GM23248 (cell line): ENCODE data around the gene AHRR. TPM values are rescaled to one million over a fixed set of nuclear protein-coding genes. Genes with fewer than 3 reads are reported as not detected.
"Not testable (repeated sequence)": the region's sequence is repeated elsewhere in the genome, so short reads cannot be mapped to it uniquely, and the experiment has no call there.

Experiments
- DNase-seq: peaks from one replicate; pipeline ENCODE4 v3.0.0-alpha.2; 2015
- H2AFZ ChIP-seq: fragments of 200-600 bp; sonication (generic); 2 replicates; pipeline ENCODE4 v1.6.1; 2016; ENCODE audit warnings: antibody characterized with exemption
- H3F3A ChIP-seq: fragments of 200-600 bp; sonication (generic); 2 replicates; pipeline ENCODE4 v1.6.1; 2016; ENCODE audit warnings: mild to moderate bottlenecking, antibody characterized with exemption, mixed run types; ENCODE audit not compliant: insufficient read depth
- H3K27ac ChIP-seq: fragments of 200-600 bp; sonication (generic); 2 replicates; pipeline ENCODE4 v1.5.1; 2016; ENCODE audit warnings: mild to moderate bottlenecking
- H3K27me3 ChIP-seq: fragments of 200-600 bp; sonication (generic); replicated peaks from 2 replicates; pipeline ENCODE4 v1.6.1; 2016; ENCODE audit warnings: mild to moderate bottlenecking; ENCODE audit not compliant: insufficient read depth
- H3K36me3 ChIP-seq: fragments of 200-600 bp; sonication (generic); 2 replicates; pipeline ENCODE4 v1.6.1; 2016; ENCODE audit warnings: low read depth, mild to moderate bottlenecking
- H3K4me1 ChIP-seq: fragments of 200-600 bp; sonication (generic); 2 replicates; pipeline ENCODE4 v1.6.1; 2016; ENCODE audit warnings: mild to moderate bottlenecking; ENCODE audit not compliant: insufficient read depth
- H3K4me2 ChIP-seq: fragments of 200-600 bp; sonication (generic); one replicate; pipeline ENCODE4 v1.6.1; 2016; ENCODE audit warnings: mild to moderate bottlenecking; ENCODE audit not compliant: unreplicated experiment
- H3K4me3 ChIP-seq: fragments of 200-600 bp; sonication (generic); 2 replicates; pipeline ENCODE4 v1.5.1; 2016; ENCODE audit warnings: mild to moderate bottlenecking
- H3K79me2 ChIP-seq: fragments of 200-600 bp; sonication (generic); 2 replicates; pipeline ENCODE4 v1.6.1; 2016; ENCODE audit warnings: mild to moderate bottlenecking; ENCODE audit not compliant: insufficient read depth
- H3K9ac ChIP-seq: fragments of 200-600 bp; sonication (generic); 2 replicates; pipeline ENCODE4 v1.6.1; 2016; ENCODE audit warnings: mild to moderate bottlenecking
- H3K9me2 ChIP-seq: fragments of 200-600 bp; sonication (generic); 2 replicates; pipeline ENCODE4 v1.6.1; 2016; ENCODE audit warnings: mixed run types, mild to moderate bottlenecking, moderate library complexity; ENCODE audit not compliant: insufficient read depth
- H3K9me3 ChIP-seq: fragments of 200-600 bp; sonication (generic); one replicate; pipeline ENCODE4 v1.6.1; 2017; ENCODE audit warnings: low read depth
- H4K20me1 ChIP-seq: fragments of 200-600 bp; sonication (generic); 2 replicates; pipeline ENCODE4 v1.6.0; 2016; ENCODE audit not compliant: insufficient read depth
- EZH2 ChIP-seq: fragments of 200-600 bp; sonication (generic); IDR thresholded peaks from 2 replicates; pipeline ENCODE4 v1.6.1; 2018; ENCODE audit warnings: antibody characterized with exemption, mild to moderate bottlenecking; ENCODE audit not compliant: insufficient read depth, poor library complexity, severe bottlenecking
- EZH2phosphoT487 ChIP-seq: fragments of 200-600 bp; sonication (generic); IDR thresholded peaks from 2 replicates; pipeline ENCODE4 v1.6.1; 2018; ENCODE audit warnings: antibody characterized with exemption, moderate library complexity, mild to moderate bottlenecking, low read depth; ENCODE audit not compliant: insufficient read depth
- WGBS, 2 experiments: methylation state at CpG; one replicate each; pipeline ENCODE4 v1.1.6; 2015 to 2017; ENCODE audit warnings: low lambda C conversion rate in 2 of 2, low coverage in 1 of 2; ENCODE audit errors: missing lambda C conversion rate in 2 of 2; 5-methylcytosine and 5-hydroxymethylcytosine counted together
- in situ Hi-C: fragments of 300-500 bp; cut with MboI; formaldehyde crosslinking; loops from 2 replicates; pipeline ENCODE4 v1.15.0; 2020
- polyA plus RNA-seq: library from polyadenylated mRNA; unstranded; fragments of >200 nt; fragmentation: Nextera tagmentation; extraction: Ambion mirVana; gene quantifications from 2 replicates; pipeline ENCODE4 v1.2.1, GENCODE V29; 2016
- total RNA-seq: library from RNA; depleted of rRNA; stranded (reverse); fragments of >200 nt; shearing (Covaris generic); gene quantifications from 2 replicates; pipeline ENCODE4 v1.2.3, GENCODE V29; 2014

Gene AHRR
- total and polyA plus RNA-seq, 2 experiments from 2014 or later = 13.2 to 33.7 TPM

GRCh38 chr5:401146-402034 lies 79.9 kb downstream of the AHRR start:
- in situ Hi-C loops = no loop called here
- TF ChIP-seq EZH2 = no peak

GRCh38 chr5:402219-402614 lies 80.7 kb downstream of the AHRR start:
- H3K27me3 ChIP-seq, in situ Hi-C loops, H3K4me2 ChIP-seq, H3K9me2 ChIP-seq, H4K20me1 ChIP-seq, H3K9ac ChIP-seq, DNase-seq, H3K4me3 ChIP-seq, H3K27ac ChIP-seq, H2AFZ ChIP-seq, H3K9me3 ChIP-seq, H3K36me3 ChIP-seq: not testable (repeated sequence)
- peaks cover 18% of the 10 kb centered on the region for H3K79me2 ChIP-seq
- H3K4me1 ChIP-seq = peaks cover 30% of the 10 kb centered on the region
- H3F3A ChIP-seq = peaks cover 12% of the 10 kb centered on the region
- 99% methylated on average over 7 to 17 of the region's 17 CpGs for WGBS, 2 experiments

More at GRCh38 chr5:401146-402034, 79.9 kb downstream of the AHRR start:
- Histone ChIP-seq H3K27ac (peak overlapping the region; percentile 100), H3K4me1 (peaks cover 27% of the 10 kb centered on the region), H2AFZ (no peak overlapping the region), H3K9me3 (no peaks in the 10 kb centered on the region), H3K9ac (peak overlapping the region; percentile 98), H3K4me3 (no peak overlapping the region), H3K36me3 (no peaks in the 10 kb centered on the region), H4K20me1 (no peaks in the 10 kb centered on the region), H3K9me2 (no peaks in the 10 kb centered on the region), H3F3A (peaks cover 12% of the 10 kb centered on the region), H3K27me3 (no peaks in the 10 kb centered on the region), H3K79me2 (peaks cover 11% of the 10 kb centered on the region), H3K4me2 (peak overlapping the region; percentile 34)
- DNase-seq = no peak
- 87 to 91% methylated on average over 23 of the region's 24 CpGs for WGBS, 2 experiments

- WGBS, 2 experiments = 88 to 90% methylated on average over 20 of the region's 20 CpGs
- peaks cover 30% of the 10 kb centered on the region for H3K4me1 ChIP-seq
- H3K9me2 ChIP-seq = no peaks in the 10 kb centered on the region
- H3K4me2 ChIP-seq = no peak overlapping the region
- no peak overlapping the region for H3K27ac ChIP-seq
- no peak overlapping the region for H3K9ac ChIP-seq
- peaks cover 18% of the 10 kb centered on the region for H3K79me2 ChIP-seq
- in situ Hi-C loops = no loop called here
- no peaks in the 10 kb centered on the region for H3K9me3 ChIP-seq
- no peak overlapping the region for H2AFZ ChIP-seq
- H4K20me1 ChIP-seq = no peaks in the 10 kb centered on the region
- no peaks in the 10 kb centered on the region for H3K27me3 ChIP-seq
- no peak for DNase-seq
- H3F3A ChIP-seq = peaks cover 12% of the 10 kb centered on the region
- no peak for TF ChIP-seq EZH2
- TF ChIP-seq EZH2phosphoT487 = no peak
- no peaks in the 10 kb centered on the region for H3K36me3 ChIP-seq
- no peak overlapping the region for H3K4me3 ChIP-seq
Measured at GRCh38 chr5:402615-403359, 81.3 kb downstream of the AHRR start.

- no peak overlapping the region for H3K27ac ChIP-seq
- no peaks in the 10 kb centered on the region for H3K9me3 ChIP-seq
- no peaks in the 10 kb centered on the region for H4K20me1 ChIP-seq
- H3K36me3 ChIP-seq = no peaks in the 10 kb centered on the region
- peaks cover 11% of the 10 kb centered on the region for H3F3A ChIP-seq
- no peak for DNase-seq
- H3K4me1 ChIP-seq = peaks cover 22% of the 10 kb centered on the region
- H3K9ac ChIP-seq = no peak overlapping the region
- in situ Hi-C loops = no loop called here
- 87 to 89% methylated on average over 11 of the region's 11 CpGs for WGBS, 2 experiments
- no peaks in the 10 kb centered on the region for H3K27me3 ChIP-seq
- no peaks in the 10 kb centered on the region for H3K9me2 ChIP-seq
- TF ChIP-seq EZH2phosphoT487 = no peak
- no peak for TF ChIP-seq EZH2
- no peak overlapping the region for H3K4me3 ChIP-seq
- H3K4me2 ChIP-seq = no peak overlapping the region
- H3K79me2 ChIP-seq = peaks cover 19% of the 10 kb centered on the region
- H2AFZ ChIP-seq = no peak overlapping the region
Measured at GRCh38 chr5:403995-404394, 82.5 kb downstream of the AHRR start.
